ENCODE data around the gene KCTD11. TPM values are rescaled to one million over a fixed set of nuclear protein-coding genes. Genes with fewer than 3 reads are reported as not detected.

The KCTD11 gene
- total RNA-seq, 1 experiment from 2014 or later: 5.3 TPM

- Histone ChIP-seq H2BK20ac (ENCODE audit: low read depth, low read length, poor library complexity, severe bottlenecking) (no peak overlapping the region), H3K27me3 (ENCODE audit: insufficient read depth, low read length) (no peaks in the 10 kb centered on the region), H3K4ac (ENCODE audit: low read depth, low read length) (no peak overlapping the region), H3K18ac (ENCODE audit: insufficient read length, low read depth, low read length) (peak overlapping the region; percentile 86), H3K23me2 (ENCODE audit: insufficient read length, low read depth, low read length, poor library complexity, severe bottlenecking) (peaks cover 14% of the 10 kb centered on the region), H4K20me1 (ENCODE audit: control insufficient read depth, insufficient read depth, insufficient read length) (no peaks in the 10 kb centered on the region), H2AK5ac (ENCODE audit: insufficient read length, low read length) (no peak overlapping the region), H2AFZ (ENCODE audit: low read length) (no peak overlapping the region), H2BK12ac (ENCODE audit: insufficient read length, low read depth, low read length) (no peak overlapping the region), H3T11ph (ENCODE audit: low read length) (no peak overlapping the region), H3K9me3 (ENCODE audit: control insufficient read depth, low read depth, low read length) (no peaks in the 10 kb centered on the region), H3K79me2 (ENCODE audit: insufficient read depth, low read length) (peaks cover 2% of the 10 kb centered on the region; the same call in 1 of the 2 replicates), H3K56ac (ENCODE audit: insufficient read length, low read depth, low read length) (no peak overlapping the region), H3K4me2 (ENCODE audit: insufficient read depth, insufficient read length, low read length) (peak overlapping the region; percentile 54), H2BK5ac (ENCODE audit: insufficient read length, low read length) (no peak overlapping the region), H2BK15ac (ENCODE audit: low read depth, low read length) (no peak overlapping the region), H4K91ac (ENCODE audit: insufficient read length, low read depth, low read length) (no peak overlapping the region), H2BK120ac (ENCODE audit: low read depth, low read length, poor library complexity, severe bottlenecking) (no peak overlapping the region), H3K23ac (ENCODE audit: insufficient read length, low read depth, low read length) (no peak overlapping the region), H3K9ac (ENCODE audit: extremely low read depth, insufficient read length, low read length) (no peak overlapping the region), H3K79me1 (ENCODE audit: insufficient read depth, low read depth, low read length, poor library complexity, severe bottlenecking) (no peaks in the 10 kb centered on the region), H4K8ac (replicated peaks; ENCODE audit: insufficient read length, low read depth, low read length) (no peak overlapping the region), H4K5ac (ENCODE audit: insufficient read length, low read depth, low read length) (no peak overlapping the region), H3K14ac (ENCODE audit: insufficient read depth, low read length) (peak overlapping the region; percentile 82), H3K27ac (ENCODE audit: insufficient read length, low read depth, low read length) (no peak overlapping the region), H3K4me1 (ENCODE audit: insufficient read depth, low read length) (no peaks in the 10 kb centered on the region)
- no peak for DNase-seq
- no peaks in the 10 kb centered on the region; the same call in 1 of the 2 replicates for H3K27me3 Mint-ChIP-seq (ENCODE audit: low read depth)
- H3K4me3 Mint-ChIP-seq: peak overlapping the region; percentile 88 to 97
- no peaks in the 10 kb centered on the region for H3K9me3 Mint-ChIP-seq
- peaks cover 1 to 13% (median 10%) of the 10 kb centered on the region in 3 experiments; a peak in 5 of 7 replicates for H3K36me3 Mint-ChIP-seq (ENCODE audit: insufficient read depth in 1 of 3, low read depth in 3 of 3)
- H3K27ac Mint-ChIP-seq: peak overlapping the region in 2 of 3 experiments; percentile 40 to 81; a peak in 2 of 7 replicates
- peaks cover 22 to 28% of the 10 kb centered on the region in 2 experiments for H3K4me1 Mint-ChIP-seq
- no CpG with 5 or more reads among the region's 13 CpGs for WGBS (ENCODE audit: extremely low coverage, insufficient read length, low lambda C conversion rate)
- TF ChIP-seq, protein P1, sequence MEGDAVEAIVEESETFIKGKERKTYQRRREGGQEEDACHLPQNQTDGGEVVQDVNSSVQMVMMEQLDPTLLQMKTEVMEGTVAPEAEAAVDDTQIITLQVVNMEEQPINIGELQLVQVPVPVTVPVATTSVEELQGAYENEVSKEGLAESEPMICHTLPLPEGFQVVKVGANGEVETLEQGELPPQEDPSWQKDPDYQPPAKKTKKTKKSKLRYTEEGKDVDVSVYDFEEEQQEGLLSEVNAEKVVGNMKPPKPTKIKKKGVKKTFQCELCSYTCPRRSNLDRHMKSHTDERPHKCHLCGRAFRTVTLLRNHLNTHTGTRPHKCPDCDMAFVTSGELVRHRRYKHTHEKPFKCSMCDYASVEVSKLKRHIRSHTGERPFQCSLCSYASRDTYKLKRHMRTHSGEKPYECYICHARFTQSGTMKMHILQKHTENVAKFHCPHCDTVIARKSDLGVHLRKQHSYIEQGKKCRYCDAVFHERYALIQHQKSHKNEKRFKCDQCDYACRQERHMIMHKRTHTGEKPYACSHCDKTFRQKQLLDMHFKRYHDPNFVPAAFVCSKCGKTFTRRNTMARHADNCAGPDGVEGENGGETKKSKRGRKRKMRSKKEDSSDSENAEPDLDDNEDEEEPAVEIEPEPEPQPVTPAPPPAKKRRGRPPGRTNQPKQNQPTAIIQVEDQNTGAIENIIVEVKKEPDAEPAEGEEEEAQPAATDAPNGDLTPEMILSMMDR (conservative IDR thresholded peaks at IDR 0.05): no peak
Observed at GRCh38 chr17:7330638-7331015, 21.3 kb upstream of the KCTD11 start.

Data from H9 (cell line).